Adipocyte (in vitro differentiated cells): ENCODE results near the gene FARSA.

Source experiments
- DNase-seq: peaks from one replicate; pipeline ENCODE4 v3.0.0-alpha.2; 2015; ENCODE audit warnings: low read depth
- H3K27me3 ChIP-seq: replicated peaks from 2 replicates; pipeline ENCODE4 v1.7.0; 2013; ENCODE audit warnings: mild to moderate bottlenecking, low read length, moderate library complexity; ENCODE audit not compliant: control insufficient read depth, insufficient read depth
- H3K36me3 ChIP-seq: 2 replicates; pipeline ENCODE4 v1.7.0; 2013; ENCODE audit warnings: low read length, mild to moderate bottlenecking, moderate library complexity; ENCODE audit not compliant: control insufficient read depth, insufficient read depth, severe bottlenecking
- H3K4me1 ChIP-seq: 2 replicates; pipeline ENCODE4 v1.7.0; 2013; ENCODE audit warnings: mild to moderate bottlenecking, low read length, moderate library complexity; ENCODE audit not compliant: control insufficient read depth, insufficient read depth
- H3K4me3 ChIP-seq: 2 replicates; pipeline ENCODE4 v1.7.0; 2013; ENCODE audit warnings: mild to moderate bottlenecking, low read length, moderate library complexity
- H3K9ac ChIP-seq: 2 replicates; pipeline ENCODE4 v1.7.0; 2013; ENCODE audit warnings: mild to moderate bottlenecking, low read length, moderate library complexity
- H3K9me3 ChIP-seq: 2 replicates; pipeline ENCODE4 v1.7.0; 2013; ENCODE audit warnings: mild to moderate bottlenecking, low read length, moderate library complexity; ENCODE audit not compliant: control insufficient read depth

The FARSA gene

GRCh38 chr19:12885749-12886650 is 47.5 kb downstream of the FARSA start:
- peaks cover 13% of the 10 kb centered on the region for H3K27me3 ChIP-seq
- no peaks in the 10 kb centered on the region for H3K36me3 ChIP-seq
- no peaks in the 10 kb centered on the region for H3K9me3 ChIP-seq
- no peak overlapping the region for H3K9ac ChIP-seq
- peak overlapping the region; percentile 36 for H3K4me3 ChIP-seq
- H3K4me1 ChIP-seq, result peaks cover 24% of the 10 kb centered on the region
- no peak for DNase-seq

GRCh38 chr19:12884926-12885748 is 48.4 kb downstream of the FARSA start:
- Histone ChIP-seq H3K4me3 (peak overlapping the region; percentile 36), H3K4me1 (peaks cover 31% of the 10 kb centered on the region), H3K9ac (no peak overlapping the region), H3K27me3 (peaks cover 13% of the 10 kb centered on the region), H3K36me3 (no peaks in the 10 kb centered on the region), H3K9me3 (no peaks in the 10 kb centered on the region)
- DNase-seq, result peak; percentile 62

DNA sequence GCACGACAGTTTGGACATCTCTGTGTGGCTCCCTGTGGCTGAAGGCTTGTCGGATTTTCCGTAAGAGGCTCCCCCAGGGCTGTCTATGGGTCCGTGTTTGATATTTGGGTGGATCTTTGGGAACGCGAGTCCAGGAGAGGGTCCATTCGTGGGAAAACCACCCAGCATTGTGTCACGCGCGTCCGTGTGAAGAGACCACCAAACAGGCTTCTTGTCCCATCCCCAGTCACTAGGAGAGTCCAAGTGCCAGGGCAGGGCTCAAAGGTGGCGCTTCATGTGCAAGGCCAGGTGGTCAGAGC is 48.9 kb downstream of the FARSA start:
- peaks cover 13% of the 10 kb centered on the region for H3K27me3 ChIP-seq

GRCh38 chr19:12884202-12884601 is 49.3 kb downstream of the FARSA start:
- Histone ChIP-seq H3K4me3 (no peak overlapping the region), H3K9ac (no peak overlapping the region), H3K36me3 (no peaks in the 10 kb centered on the region), H3K4me1 (peaks cover 31% of the 10 kb centered on the region), H3K27me3 (peaks cover 13% of the 10 kb centered on the region), H3K9me3 (no peaks in the 10 kb centered on the region)
- DNase-seq, result no peak

More for the DNA sequence above, 48.9 kb downstream of the FARSA start:
- Histone ChIP-seq H3K36me3 (no peaks in the 10 kb centered on the region), H3K4me1 (peaks cover 31% of the 10 kb centered on the region), H3K9me3 (no peaks in the 10 kb centered on the region), H3K9ac (no peak overlapping the region), H3K4me3 (no peak overlapping the region)
- no peak for DNase-seq

GRCh38 chr19:12882589-12882988 is 50.9 kb downstream of the FARSA start:
- H3K4me3 ChIP-seq, result no peak overlapping the region
- H3K9me3 ChIP-seq, result no peaks in the 10 kb centered on the region
- peaks cover 10% of the 10 kb centered on the region for H3K36me3 ChIP-seq
- H3K27me3 ChIP-seq, result peaks cover 13% of the 10 kb centered on the region
- DNase-seq, result no peak
- H3K4me1 ChIP-seq, result peaks cover 31% of the 10 kb centered on the region
- no peak overlapping the region for H3K9ac ChIP-seq

DNA sequence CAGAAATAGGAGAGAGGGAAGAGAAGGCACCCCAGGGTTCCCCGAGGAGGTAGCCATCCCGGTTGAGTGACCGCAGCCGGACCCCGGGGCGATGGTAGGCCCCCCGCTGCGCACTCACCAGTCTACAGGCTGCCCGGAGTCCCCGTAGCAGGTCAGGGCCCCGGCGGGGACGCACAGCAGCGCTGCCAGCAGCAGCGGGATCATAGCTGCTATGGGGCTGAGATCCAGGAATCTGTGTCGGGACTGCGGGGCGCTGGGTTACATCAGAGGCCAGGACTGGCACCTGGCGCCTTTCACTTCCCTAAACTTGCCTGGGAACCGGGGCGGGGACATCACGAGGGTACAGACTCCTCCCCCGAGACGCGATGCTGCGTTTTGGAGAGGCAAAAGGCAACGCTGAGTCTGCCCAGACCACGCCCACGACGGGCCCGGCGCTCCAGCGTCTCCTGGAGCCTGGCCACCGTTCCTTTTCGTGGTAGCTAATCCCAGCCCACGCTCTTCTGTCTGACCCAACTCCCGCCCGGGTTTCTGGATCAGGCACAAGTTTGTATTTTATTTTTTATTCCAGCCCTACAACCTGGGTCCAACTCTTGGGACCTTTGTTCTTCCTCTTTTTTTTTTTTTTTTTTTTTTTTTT is 52.2 kb downstream of the FARSA start, which contains the start of gene DNASE2:
TSS of gene DNASE2 (minus strand) at position 278 of the 637 bp plus-strand sequence. CDS start at position 204, 74 bp downstream.
- DNase-seq, result peak; percentile 98
- no peaks in the 10 kb centered on the region for H3K9me3 ChIP-seq
- peak within 1 kb of the TSS; percentile 91 for H3K4me3 ChIP-seq
- H3K36me3 ChIP-seq, result peaks cover 10% of the 10 kb centered on the region
- peak within 1 kb of the TSS; percentile 91 for H3K9ac ChIP-seq
- H3K4me1 ChIP-seq, result peaks cover 31% of the 10 kb centered on the region
- H3K27me3 ChIP-seq, result peaks cover 9% of the 10 kb centered on the region

DNA sequence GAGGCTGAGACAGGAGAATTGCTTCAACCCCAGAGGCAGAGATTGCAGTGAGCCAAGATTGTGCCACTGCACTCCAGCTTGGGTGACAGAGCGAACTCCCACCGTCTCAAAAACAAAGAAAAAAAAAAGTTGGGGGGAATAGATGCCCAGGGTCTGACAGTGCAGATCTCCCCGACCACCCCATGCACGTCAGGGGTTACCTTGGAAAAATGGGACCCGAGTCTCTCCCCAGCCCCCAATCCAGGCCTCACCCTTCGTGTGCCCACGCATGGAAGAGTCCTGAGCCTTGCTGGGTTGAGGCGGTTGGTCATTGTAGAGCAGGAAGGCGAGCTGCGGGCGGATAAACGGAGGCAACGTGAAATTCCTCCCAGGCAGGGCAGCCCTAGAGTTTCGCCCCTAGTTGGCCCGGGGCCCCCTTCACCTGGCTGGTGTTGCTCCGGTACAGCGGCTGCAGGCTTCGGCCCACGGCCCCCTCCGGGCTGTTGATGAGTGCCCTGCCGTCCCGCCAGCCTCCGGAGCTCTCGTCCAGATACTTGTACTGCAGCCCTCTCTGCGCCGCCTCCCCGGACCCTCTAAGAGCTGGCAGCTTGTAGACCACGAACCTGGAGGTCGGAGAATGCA is 52.9 kb downstream of the FARSA start:
- H3K36me3 ChIP-seq, result peaks cover 15% of the 10 kb centered on the region
- H3K4me1 ChIP-seq, result peaks cover 31% of the 10 kb centered on the region
- no peaks in the 10 kb centered on the region for H3K9me3 ChIP-seq
- peaks cover 9% of the 10 kb centered on the region for H3K27me3 ChIP-seq
- H3K4me3 ChIP-seq, result peak overlapping the region; percentile 91
- no peak for DNase-seq
- H3K9ac ChIP-seq, result peak overlapping the region; percentile 91

- Histone ChIP-seq H3K9ac (no peak overlapping the region), H3K4me3 (no peak overlapping the region), H3K36me3 (peaks cover 15% of the 10 kb centered on the region), H3K9me3 (no peaks in the 10 kb centered on the region), H3K4me1 (peaks cover under 1% of the 10 kb centered on the region), H3K27me3 (no peaks in the 10 kb centered on the region)
- DNase-seq, result no peak
These were observed 58.4 kb downstream of the FARSA start for GRCh38 chr19:12875086-12875485.

- Histone ChIP-seq H3K9me3 (no peaks in the 10 kb centered on the region), H3K4me1 (no peaks in the 10 kb centered on the region), H3K36me3 (peaks cover 15% of the 10 kb centered on the region), H3K4me3 (no peak overlapping the region), H3K9ac (no peak overlapping the region), H3K27me3 (no peaks in the 10 kb centered on the region)
- no peak for DNase-seq
These were observed 59.4 kb downstream of the FARSA start for GRCh38 chr19:12873891-12874745.
